ENCODE data around the gene PPP1R17. TPM values are rescaled to one million over a fixed set of nuclear protein-coding genes. Genes with fewer than 3 reads are reported as not detected.

The PPP1R17 gene
- polyA plus RNA-seq, 1 donor from 2014 or later, result 8.8 TPM

DNA sequence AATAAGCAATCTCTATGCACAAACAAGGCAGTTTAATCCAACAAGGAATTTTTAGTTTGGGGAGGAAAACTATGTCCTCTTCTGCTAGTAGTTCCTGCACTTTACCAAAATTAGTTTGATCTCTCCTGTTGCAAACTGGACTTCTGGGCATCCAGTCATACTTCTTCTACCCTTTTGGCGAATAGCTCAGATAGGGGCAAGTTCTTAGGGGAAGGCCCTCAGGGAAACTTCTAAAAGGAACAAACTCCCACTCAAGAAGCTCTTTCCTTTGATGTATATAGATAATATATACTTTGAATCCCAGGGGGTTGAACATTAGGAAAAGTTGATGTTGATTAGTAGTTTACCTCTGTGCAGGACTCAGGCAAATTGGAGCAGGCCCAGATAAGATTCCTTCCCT lies 21.5 kb upstream of the PPP1R17 start:
- H3K9me2 ChIP-seq (ENCODE audit: insufficient read depth, low read length), result no peaks in the 10 kb centered on the region

DNA sequence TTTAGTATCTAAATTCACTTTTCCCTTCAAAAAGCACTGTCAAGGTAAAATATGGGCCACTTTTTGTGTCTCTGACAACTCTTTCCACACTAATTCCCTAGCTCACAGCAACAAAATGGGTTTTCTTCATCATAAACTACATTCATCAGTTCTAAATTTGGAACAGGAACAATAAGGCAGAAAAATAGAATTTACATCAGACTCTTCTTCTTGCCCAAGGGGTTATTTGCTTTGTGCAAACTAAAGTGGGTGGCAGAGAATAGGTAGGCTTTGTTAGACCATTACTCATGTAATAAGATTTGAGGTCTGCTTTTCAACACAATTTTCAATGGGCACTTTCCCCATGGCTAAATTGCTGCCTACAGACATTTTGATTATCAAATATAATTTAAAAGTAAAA lies 17.6 kb upstream of the PPP1R17 start:
- Histone ChIP-seq H3K36me3 (ENCODE audit: insufficient read depth, low read length) (no peaks in the 10 kb centered on the region), H3K27ac (ENCODE audit: low read length) (no peak overlapping the region), H3K9me3 (ENCODE audit: low read length) (no peaks in the 10 kb centered on the region), H3K4me2 (ENCODE audit: low read length) (no peak overlapping the region), H2AFZ (ENCODE audit: low read depth, low read length) (no peak overlapping the region), H4K20me1 (ENCODE audit: insufficient read depth) (no peaks in the 10 kb centered on the region), H3K27me3 (ENCODE audit: insufficient read depth, low read depth, low read length) (no peaks in the 10 kb centered on the region), H3K9ac (ENCODE audit: low read length) (no peak overlapping the region), H3K79me2 (replicated peaks; ENCODE audit: insufficient read depth, low read length) (no peaks in the 10 kb centered on the region), H3K4me3 (ENCODE audit: low read length) (no peak overlapping the region), H3K9me2 (ENCODE audit: insufficient read depth, low read length) (no peaks in the 10 kb centered on the region), H3F3A (ENCODE audit: insufficient read depth, low read length, poor library complexity, severe bottlenecking) (no peaks in the 10 kb centered on the region)
- TF ChIP-seq POLR2AphosphoS5 (IDR thresholded peaks at IDR 0.05), result no peak
- TF ChIP-seq TAF1 (IDR thresholded peaks at IDR 0.05; ENCODE audit: low read depth), result no peak
- no peak for TF ChIP-seq EP300 (conservative IDR thresholded peaks at IDR 0.05; ENCODE audit: poor library complexity, severe bottlenecking)
- TF ChIP-seq, protein P1, sequence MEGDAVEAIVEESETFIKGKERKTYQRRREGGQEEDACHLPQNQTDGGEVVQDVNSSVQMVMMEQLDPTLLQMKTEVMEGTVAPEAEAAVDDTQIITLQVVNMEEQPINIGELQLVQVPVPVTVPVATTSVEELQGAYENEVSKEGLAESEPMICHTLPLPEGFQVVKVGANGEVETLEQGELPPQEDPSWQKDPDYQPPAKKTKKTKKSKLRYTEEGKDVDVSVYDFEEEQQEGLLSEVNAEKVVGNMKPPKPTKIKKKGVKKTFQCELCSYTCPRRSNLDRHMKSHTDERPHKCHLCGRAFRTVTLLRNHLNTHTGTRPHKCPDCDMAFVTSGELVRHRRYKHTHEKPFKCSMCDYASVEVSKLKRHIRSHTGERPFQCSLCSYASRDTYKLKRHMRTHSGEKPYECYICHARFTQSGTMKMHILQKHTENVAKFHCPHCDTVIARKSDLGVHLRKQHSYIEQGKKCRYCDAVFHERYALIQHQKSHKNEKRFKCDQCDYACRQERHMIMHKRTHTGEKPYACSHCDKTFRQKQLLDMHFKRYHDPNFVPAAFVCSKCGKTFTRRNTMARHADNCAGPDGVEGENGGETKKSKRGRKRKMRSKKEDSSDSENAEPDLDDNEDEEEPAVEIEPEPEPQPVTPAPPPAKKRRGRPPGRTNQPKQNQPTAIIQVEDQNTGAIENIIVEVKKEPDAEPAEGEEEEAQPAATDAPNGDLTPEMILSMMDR (IDR thresholded peaks at IDR 0.05; ENCODE audit: poor library complexity, severe bottlenecking), result no peak
- TF ChIP-seq EZH2 (IDR thresholded peaks at IDR 0.05; ENCODE audit: borderline replicate concordance, insufficient read depth, low read length, poor library complexity, severe bottlenecking), result no peak
- TF ChIP-seq, protein P2, sequence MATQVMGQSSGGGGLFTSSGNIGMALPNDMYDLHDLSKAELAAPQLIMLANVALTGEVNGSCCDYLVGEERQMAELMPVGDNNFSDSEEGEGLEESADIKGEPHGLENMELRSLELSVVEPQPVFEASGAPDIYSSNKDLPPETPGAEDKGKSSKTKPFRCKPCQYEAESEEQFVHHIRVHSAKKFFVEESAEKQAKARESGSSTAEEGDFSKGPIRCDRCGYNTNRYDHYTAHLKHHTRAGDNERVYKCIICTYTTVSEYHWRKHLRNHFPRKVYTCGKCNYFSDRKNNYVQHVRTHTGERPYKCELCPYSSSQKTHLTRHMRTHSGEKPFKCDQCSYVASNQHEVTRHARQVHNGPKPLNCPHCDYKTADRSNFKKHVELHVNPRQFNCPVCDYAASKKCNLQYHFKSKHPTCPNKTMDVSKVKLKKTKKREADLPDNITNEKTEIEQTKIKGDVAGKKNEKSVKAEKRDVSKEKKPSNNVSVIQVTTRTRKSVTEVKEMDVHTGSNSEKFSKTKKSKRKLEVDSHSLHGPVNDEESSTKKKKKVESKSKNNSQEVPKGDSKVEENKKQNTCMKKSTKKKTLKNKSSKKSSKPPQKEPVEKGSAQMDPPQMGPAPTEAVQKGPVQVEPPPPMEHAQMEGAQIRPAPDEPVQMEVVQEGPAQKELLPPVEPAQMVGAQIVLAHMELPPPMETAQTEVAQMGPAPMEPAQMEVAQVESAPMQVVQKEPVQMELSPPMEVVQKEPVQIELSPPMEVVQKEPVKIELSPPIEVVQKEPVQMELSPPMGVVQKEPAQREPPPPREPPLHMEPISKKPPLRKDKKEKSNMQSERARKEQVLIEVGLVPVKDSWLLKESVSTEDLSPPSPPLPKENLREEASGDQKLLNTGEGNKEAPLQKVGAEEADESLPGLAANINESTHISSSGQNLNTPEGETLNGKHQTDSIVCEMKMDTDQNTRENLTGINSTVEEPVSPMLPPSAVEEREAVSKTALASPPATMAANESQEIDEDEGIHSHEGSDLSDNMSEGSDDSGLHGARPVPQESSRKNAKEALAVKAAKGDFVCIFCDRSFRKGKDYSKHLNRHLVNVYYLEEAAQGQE (IDR thresholded peaks at IDR 0.05; ENCODE audit: borderline replicate concordance), result no peak
- no peak for TF ChIP-seq MXI1 (conservative IDR thresholded peaks at IDR 0.05; ENCODE audit: poor library complexity, severe bottlenecking)
- TF ChIP-seq RAD21 (conservative IDR thresholded peaks at IDR 0.05), result no peak
- no peak for TF ChIP-seq SMC3 (conservative IDR thresholded peaks at IDR 0.05; ENCODE audit: poor library complexity)

More for the DNA sequence above, 21.5 kb upstream of the PPP1R17 start:
- H3K4me3 ChIP-seq (ENCODE audit: low read length), result no peak overlapping the region
- no peak overlapping the region for H2AFZ ChIP-seq (ENCODE audit: low read depth, low read length)
- no peak overlapping the region for H3K27ac ChIP-seq (ENCODE audit: low read length)
- no peak overlapping the region for H3K9ac ChIP-seq (ENCODE audit: low read length)
- no peak for TF ChIP-seq EP300 (conservative IDR thresholded peaks at IDR 0.05; ENCODE audit: poor library complexity, severe bottlenecking)
- TF ChIP-seq, protein P2 (IDR thresholded peaks at IDR 0.05; ENCODE audit: borderline replicate concordance), result no peak
- TF ChIP-seq SMC3 (conservative IDR thresholded peaks at IDR 0.05; ENCODE audit: poor library complexity), result no peak
- TF ChIP-seq, protein P1 (IDR thresholded peaks at IDR 0.05; ENCODE audit: poor library complexity, severe bottlenecking), result no peak
- no peak for TF ChIP-seq RAD21 (conservative IDR thresholded peaks at IDR 0.05)
- no peak for TF ChIP-seq POLR2AphosphoS5 (IDR thresholded peaks at IDR 0.05)
- TF ChIP-seq TAF1 (IDR thresholded peaks at IDR 0.05; ENCODE audit: low read depth), result no peak
- no peak for TF ChIP-seq MXI1 (conservative IDR thresholded peaks at IDR 0.05; ENCODE audit: poor library complexity, severe bottlenecking)
- no peak for TF ChIP-seq EZH2 (IDR thresholded peaks at IDR 0.05; ENCODE audit: borderline replicate concordance, insufficient read depth, low read length, poor library complexity, severe bottlenecking)
- H3K79me2 ChIP-seq (replicated peaks; ENCODE audit: insufficient read depth, low read length), result no peaks in the 10 kb centered on the region
- H3K36me3 ChIP-seq (ENCODE audit: insufficient read depth, low read length), result no peaks in the 10 kb centered on the region
- no peaks in the 10 kb centered on the region for H3K27me3 ChIP-seq (ENCODE audit: insufficient read depth, low read depth, low read length)
- no peak overlapping the region for H3K4me2 ChIP-seq (ENCODE audit: low read length)
- no peaks in the 10 kb centered on the region for H3K9me3 ChIP-seq (ENCODE audit: low read length)
- H3F3A ChIP-seq (ENCODE audit: insufficient read depth, low read length, poor library complexity, severe bottlenecking), result no peaks in the 10 kb centered on the region
- H4K20me1 ChIP-seq (ENCODE audit: insufficient read depth), result no peaks in the 10 kb centered on the region

Data from neural cell (in vitro differentiated cells).